NCI-H2196 treated with DMSO at 0.1 percent for 48 hours (cell line): ENCODE results near the gene SUMO4.

ENCODE experiments used
- DNase-seq: peaks from one replicate; lab custom pipeline; 2025; ENCODE audit not compliant: unreplicated experiment; lab: John Stamatoyannopoulos, UW

The SUMO4 gene

GRCh38 chr6:149389509-149390297 lies 10.4 kb upstream of the SUMO4 start:
- DNase-seq, result no peak

GRCh38 chr6:149392093-149392492 lies 8.0 kb upstream of the SUMO4 start:
- DNase-seq, result no peak

- no peak for DNase-seq
Measured at GRCh38 chr6:149392535-149392934, 7.5 kb upstream of the SUMO4 start.

GRCh38 chr6:149393002-149393679 lies 6.9 kb upstream of the SUMO4 start:
- no peak for DNase-seq

GRCh38 chr6:149395185-149395584 lies 4.9 kb upstream of the SUMO4 start:
- no peak for DNase-seq

GRCh38 chr6:149397384-149397783 lies 2.7 kb upstream of the SUMO4 start:
- no peak for DNase-seq

GRCh38 chr6:149403534-149403933 lies 3.5 kb downstream of the SUMO4 start:
- no peak for DNase-seq

- DNase-seq, result no peak
Measured at GRCh38 chr6:149405823-149406765, 6.0 kb downstream of the SUMO4 start.

- no peak for DNase-seq
Measured at GRCh38 chr6:149409617-149410016, 9.6 kb downstream of the SUMO4 start.

GRCh38 chr6:149410557-149410956 lies 10.5 kb downstream of the SUMO4 start:
- no peak for DNase-seq

GRCh38 chr6:149414009-149414408 lies 13.9 kb downstream of the SUMO4 start:
- no peak for DNase-seq

- DNase-seq, result no peak
Measured at GRCh38 chr6:149414821-149415220, 14.8 kb downstream of the SUMO4 start.

GRCh38 chr6:149419696-149420404 lies 19.8 kb downstream of the SUMO4 start:
- no peak for DNase-seq

GRCh38 chr6:149421132-149421531 lies 21.1 kb downstream of the SUMO4 start:
- DNase-seq, result no peak

- no peak for DNase-seq
Measured at GRCh38 chr6:149422581-149422980, 22.5 kb downstream of the SUMO4 start.

GRCh38 chr6:149423964-149424440 lies 23.9 kb downstream of the SUMO4 start:
- DNase-seq, result no peak

- DNase-seq, result no peak
Measured at GRCh38 chr6:149425224-149425623, 25.2 kb downstream of the SUMO4 start.

- DNase-seq, result no peak
Measured at GRCh38 chr6:149425754-149426153, 25.7 kb downstream of the SUMO4 start.

- no peak for DNase-seq
Measured at GRCh38 chr6:149428606-149429005, 28.5 kb downstream of the SUMO4 start.

- no peak for DNase-seq
Measured at GRCh38 chr6:149429427-149430360, 29.6 kb downstream of the SUMO4 start.
